OCI-LY7 (cell line): ENCODE data around the gene EPB41L4B. TPM values are rescaled to one million over a fixed set of nuclear protein-coding genes. Genes with fewer than 3 reads are reported as not detected.

Experiments
- BruUV-seq: library from RNA; stranded (reverse); fragments of 400-500 nt; replicated peaks from 2 replicates; lab custom pipeline; 2021; lab: Mats Ljungman, UMichigan
- CTCF ChIA-PET: fragments of 300-600 bp; sonication (Branson Sonifier 250); formaldehyde crosslinking; loops from one replicate; lab custom pipeline; 2022; ENCODE audit warnings: antibody characterized with exemption; ENCODE audit not compliant: unreplicated experiment; lab: Charles Lee
- POLR2A ChIA-PET: fragments of 300-600 bp; sonication (Branson Sonifier 250); formaldehyde crosslinking; loops from one replicate; lab custom pipeline; 2022; ENCODE audit warnings: antibody characterized with exemption; lab: Charles Lee
- DNase-seq: peaks from one replicate; pipeline ENCODE4 v3.0.0-alpha.2; 2015; ENCODE audit warnings: low spot score
- H2AFZ ChIP-seq: fragments of 200-600 bp; sonication (generic), shearing (Covaris generic); 2 replicates; pipeline ENCODE4 v1.6.1; 2014; ENCODE audit warnings: mild to moderate bottlenecking, antibody characterized with exemption, low read length, moderate library complexity
- H3K27ac ChIP-seq: fragments of 200-600 bp; sonication (generic); 2 replicates; pipeline ENCODE4 v1.5.1; 2014; ENCODE audit warnings: mixed run types, low read depth, mild to moderate bottlenecking, moderate library complexity, low read length, inconsistent platforms; ENCODE audit not compliant: poor library complexity, severe bottlenecking
- H3K36me3 ChIP-seq: fragments of 200-600 bp; sonication (generic); 2 replicates; pipeline ENCODE4 v1.6.1; 2014; ENCODE audit warnings: mild to moderate bottlenecking, antibody characterized with exemption, low read length, moderate library complexity, mixed read lengths; ENCODE audit not compliant: insufficient read depth
- H3K4me1 ChIP-seq: fragments of 200-600 bp; sonication (generic); 2 replicates; pipeline ENCODE4 v1.5.1; 2014; ENCODE audit warnings: mild to moderate bottlenecking, low read length; ENCODE audit not compliant: insufficient read depth, poor library complexity, severe bottlenecking
- H3K4me2 ChIP-seq: fragments of 200-600 bp; sonication (generic); 2 replicates; pipeline ENCODE4 v1.6.1; 2014; ENCODE audit warnings: mild to moderate bottlenecking, low read length
- H3K4me3 ChIP-seq: fragments of 200-600 bp; sonication (generic); 2 replicates; pipeline ENCODE4 v1.5.1; 2014; ENCODE audit warnings: mild to moderate bottlenecking, low read depth, low read length; ENCODE audit not compliant: poor library complexity, severe bottlenecking
- H3K79me2 ChIP-seq: fragments of 200-600 bp; sonication (generic); 2 replicates; pipeline ENCODE4 v1.6.1; 2016; ENCODE audit warnings: low read depth, mild to moderate bottlenecking, low read length, moderate library complexity, mixed read lengths; ENCODE audit not compliant: insufficient read depth
- H3K9me2 ChIP-seq: fragments of 200-600 bp; sonication (generic); 2 replicates; pipeline ENCODE4 v1.6.1; 2016; ENCODE audit warnings: mild to moderate bottlenecking, low read length, mixed read lengths; ENCODE audit not compliant: insufficient read depth
- H3K9me3 ChIP-seq: fragments of 200-600 bp; sonication (generic); 2 replicates; pipeline ENCODE4 v1.6.1; 2014; ENCODE audit warnings: mild to moderate bottlenecking, mixed run types, low read length, mixed read lengths
- H4K20me1 ChIP-seq: fragments of 200-600 bp; sonication (generic); 2 replicates; pipeline ENCODE4 v1.6.1; 2014; ENCODE audit warnings: mild to moderate bottlenecking, antibody characterized with exemption, low read length, moderate library complexity, mixed read lengths; ENCODE audit not compliant: insufficient read depth
- CTCF ChIP-seq: fragments of 200-600 bp; sonication (generic); conservative IDR thresholded peaks from 2 replicates; pipeline ENCODE4 v1.5.1; 2014; ENCODE audit warnings: mild to moderate bottlenecking, antibody characterized with exemption, low read length, moderate library complexity, mixed read lengths
- EZH2phosphoT487 ChIP-seq: fragments of 200-600 bp; sonication (generic); IDR thresholded peaks from 2 replicates; pipeline ENCODE4 v1.6.1; 2018; ENCODE audit warnings: low read depth, borderline replicate concordance, mild to moderate bottlenecking, mixed run types, antibody characterized with exemption, low read length, moderate library complexity, mixed read lengths
- intact Hi-C: fragments of 100-400 bp; cut with micrococcal nuclease; formaldehyde crosslinking; loops from one replicate; pipeline ENCODE4 v1.10.0; 2022; ENCODE audit not compliant: unreplicated experiment
- total RNA-seq, 2 experiments: library from RNA; depleted of rRNA in 1 of 2; stranded (reverse); fragments of >200 nt in 1 of 2; shearing (Covaris generic) in 1 of 2; gene quantifications; 2 replicates each; pipeline ENCODE4 v1.2.3, GENCODE V29; 2014 to 2022

EPB41L4B gene
- total RNA-seq, 2 experiments from 2014 or later, result 0.29 TPM; not detected in 1

- Histone ChIP-seq H3K27ac (no peak overlapping the region), H3K4me3 (no peak overlapping the region), H3K9me3 (no peaks in the 10 kb centered on the region), H4K20me1 (no peaks in the 10 kb centered on the region), H3K79me2 (no peaks in the 10 kb centered on the region), H3K36me3 (no peaks in the 10 kb centered on the region), H3K4me2 (no peak overlapping the region), H3K4me1 (no peaks in the 10 kb centered on the region), H3K9me2 (no peaks in the 10 kb centered on the region), H2AFZ (no peak overlapping the region)
- CTCF ChIA-PET, result no interaction called here
- intact Hi-C loops, result no loop called here
- BruUV-seq, result no TSS peak
- POLR2A ChIA-PET, result interaction anchor here (0.5 kb wide), 1 partner anchor 104 kb away, joined by 5 read pairs; no protein-coding TSS in a partner anchor
- no peak for DNase-seq
- TF ChIP-seq CTCF (no peak), EZH2phosphoT487 (no peak)
Observed at GRCh38 chr9:109346904-109347303, 26.0 kb upstream of the EPB41L4B start.

- Histone ChIP-seq H4K20me1 (no peaks in the 10 kb centered on the region), H3K27ac (no peak overlapping the region), H3K4me3 (no peak overlapping the region), H3K4me2 (no peak overlapping the region), H3K9me2 (no peaks in the 10 kb centered on the region), H3K36me3 (no peaks in the 10 kb centered on the region), H3K4me1 (no peaks in the 10 kb centered on the region), H3K9me3 (no peaks in the 10 kb centered on the region), H3K79me2 (no peaks in the 10 kb centered on the region), H2AFZ (no peak overlapping the region)
- TF ChIP-seq CTCF, result no peak
- TF ChIP-seq EZH2phosphoT487, result no peak
- CTCF ChIA-PET, result no interaction called here
- no peak for DNase-seq
- POLR2A ChIA-PET, result no interaction called here
- intact Hi-C loops, result no loop called here
- BruUV-seq, result no TSS peak
Observed at GRCh38 chr9:109344866-109345265, 24.0 kb upstream of the EPB41L4B start.

- BruUV-seq, result no TSS peak
- H3K79me2 ChIP-seq, result no peaks in the 10 kb centered on the region
- CTCF ChIA-PET, result no interaction called here
- no peak overlapping the region for H2AFZ ChIP-seq
- no peaks in the 10 kb centered on the region for H3K36me3 ChIP-seq
- intact Hi-C loops, result no loop called here
- POLR2A ChIA-PET, result interaction anchor here (0.7 kb wide), 1 partner anchor 18 kb away, joined by 5 read pairs; no protein-coding TSS in a partner anchor
- H3K27ac ChIP-seq, result no peak overlapping the region
- H3K4me1 ChIP-seq, result no peaks in the 10 kb centered on the region
- H3K9me3 ChIP-seq, result no peaks in the 10 kb centered on the region
- no peaks in the 10 kb centered on the region for H4K20me1 ChIP-seq
- TF ChIP-seq EZH2phosphoT487 (no peak), CTCF (no peak)
- no peak for DNase-seq
- H3K4me2 ChIP-seq, result no peak overlapping the region
- H3K4me3 ChIP-seq, result no peak overlapping the region
- H3K9me2 ChIP-seq, result no peaks in the 10 kb centered on the region
Observed at GRCh38 chr9:109342878-109343277, 22.0 kb upstream of the EPB41L4B start.
